ENCODE measurements around the gene PBX1.

DNA sequence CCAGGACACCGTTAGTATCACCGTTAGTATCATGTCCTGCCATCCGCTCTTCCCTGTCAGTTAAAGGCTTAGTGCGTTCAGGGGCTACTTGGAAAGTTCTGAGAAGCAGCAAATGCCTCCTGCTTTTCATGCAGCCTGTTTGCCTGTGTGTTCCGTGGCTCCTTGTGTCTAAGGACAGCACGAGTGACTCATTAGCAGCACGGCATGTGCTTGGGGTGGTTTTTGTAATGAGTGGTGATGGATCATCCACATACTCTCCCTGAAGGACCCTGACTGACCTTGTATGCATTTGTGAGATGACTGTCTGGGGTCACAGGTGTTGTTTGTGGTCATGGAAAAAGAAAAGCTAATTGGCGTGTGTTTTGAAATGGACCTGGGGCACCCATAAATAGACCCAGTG is 221.9 kb downstream of the PBX1 start:
- no peak for TF ChIP-seq POLR2A (IDR thresholded peaks at IDR 0.05)
- TF ChIP-seq, protein P1, sequence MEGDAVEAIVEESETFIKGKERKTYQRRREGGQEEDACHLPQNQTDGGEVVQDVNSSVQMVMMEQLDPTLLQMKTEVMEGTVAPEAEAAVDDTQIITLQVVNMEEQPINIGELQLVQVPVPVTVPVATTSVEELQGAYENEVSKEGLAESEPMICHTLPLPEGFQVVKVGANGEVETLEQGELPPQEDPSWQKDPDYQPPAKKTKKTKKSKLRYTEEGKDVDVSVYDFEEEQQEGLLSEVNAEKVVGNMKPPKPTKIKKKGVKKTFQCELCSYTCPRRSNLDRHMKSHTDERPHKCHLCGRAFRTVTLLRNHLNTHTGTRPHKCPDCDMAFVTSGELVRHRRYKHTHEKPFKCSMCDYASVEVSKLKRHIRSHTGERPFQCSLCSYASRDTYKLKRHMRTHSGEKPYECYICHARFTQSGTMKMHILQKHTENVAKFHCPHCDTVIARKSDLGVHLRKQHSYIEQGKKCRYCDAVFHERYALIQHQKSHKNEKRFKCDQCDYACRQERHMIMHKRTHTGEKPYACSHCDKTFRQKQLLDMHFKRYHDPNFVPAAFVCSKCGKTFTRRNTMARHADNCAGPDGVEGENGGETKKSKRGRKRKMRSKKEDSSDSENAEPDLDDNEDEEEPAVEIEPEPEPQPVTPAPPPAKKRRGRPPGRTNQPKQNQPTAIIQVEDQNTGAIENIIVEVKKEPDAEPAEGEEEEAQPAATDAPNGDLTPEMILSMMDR (IDR thresholded peaks at IDR 0.05), result no peak

Measured in breast epithelium (tissue), 3 donors.